ENCODE measurements around the gene ROBO2.

GRCh38 chr3:77372018-77372417, 332.1 kb downstream of the ROBO2 start:
- TF ChIP-seq CTCF (IDR thresholded peaks at IDR 0.05; ENCODE audit: poor library complexity, severe bottlenecking) (no peak), POLR2AphosphoS5 (IDR thresholded peaks at IDR 0.05) (no peak), TAF1 (IDR thresholded peaks at IDR 0.05; ENCODE audit: low read depth) (no peak), REST (IDR thresholded peaks at IDR 0.05; ENCODE audit: borderline replicate concordance) (no peak), EZH2 (IDR thresholded peaks at IDR 0.05; ENCODE audit: borderline replicate concordance, insufficient read depth, low read length, poor library complexity, severe bottlenecking) (no peak)
